Fibroblast of lung (primary cell): Measurements from ENCODE around the gene C16orf92.

Experiments
- EZH2 ChIP-seq: IDR thresholded peaks from 2 replicates; pipeline ENCODE4 v1.5.1; 2012; ENCODE audit warnings: low read length, control low read depth, mild to moderate bottlenecking; ENCODE audit errors: missing control alignments
- TF ChIP-seq, protein P1 (sequence below), 2 donors: IDR thresholded peaks in 1 of 2; conservative IDR thresholded peaks in 1 of 2; 1 replicate in 1 of 2; 2 replicates in 1 of 2; pipeline ENCODE4 v1.5.1; 2011 to 2012; ENCODE audit warnings: low read length in 2 of 2, control low read depth in 1 of 2, inconsistent platforms in 1 of 2, low read depth in 1 of 2, mild to moderate bottlenecking in 1 of 2

DNA sequence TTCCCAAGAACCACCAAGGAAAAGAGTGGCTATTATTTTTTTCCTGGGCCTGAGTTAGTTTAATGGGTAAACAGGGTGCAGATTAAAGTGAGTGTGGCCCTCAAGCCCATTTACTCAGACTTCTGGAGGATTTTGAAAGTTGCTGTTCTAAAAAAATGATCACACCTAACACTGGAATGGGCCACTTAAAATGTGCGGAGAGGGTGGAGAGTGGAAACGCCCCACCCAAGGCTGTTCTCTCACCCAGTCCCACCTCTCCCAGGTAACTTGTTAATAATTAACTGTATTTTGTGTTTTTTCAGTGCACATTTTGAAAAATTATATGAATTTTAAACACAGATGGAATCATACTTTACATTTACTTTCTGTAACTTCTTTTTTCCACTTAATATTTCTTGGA is 33.0 kb upstream of the C16orf92 start:
- TF ChIP-seq, protein P1, sequence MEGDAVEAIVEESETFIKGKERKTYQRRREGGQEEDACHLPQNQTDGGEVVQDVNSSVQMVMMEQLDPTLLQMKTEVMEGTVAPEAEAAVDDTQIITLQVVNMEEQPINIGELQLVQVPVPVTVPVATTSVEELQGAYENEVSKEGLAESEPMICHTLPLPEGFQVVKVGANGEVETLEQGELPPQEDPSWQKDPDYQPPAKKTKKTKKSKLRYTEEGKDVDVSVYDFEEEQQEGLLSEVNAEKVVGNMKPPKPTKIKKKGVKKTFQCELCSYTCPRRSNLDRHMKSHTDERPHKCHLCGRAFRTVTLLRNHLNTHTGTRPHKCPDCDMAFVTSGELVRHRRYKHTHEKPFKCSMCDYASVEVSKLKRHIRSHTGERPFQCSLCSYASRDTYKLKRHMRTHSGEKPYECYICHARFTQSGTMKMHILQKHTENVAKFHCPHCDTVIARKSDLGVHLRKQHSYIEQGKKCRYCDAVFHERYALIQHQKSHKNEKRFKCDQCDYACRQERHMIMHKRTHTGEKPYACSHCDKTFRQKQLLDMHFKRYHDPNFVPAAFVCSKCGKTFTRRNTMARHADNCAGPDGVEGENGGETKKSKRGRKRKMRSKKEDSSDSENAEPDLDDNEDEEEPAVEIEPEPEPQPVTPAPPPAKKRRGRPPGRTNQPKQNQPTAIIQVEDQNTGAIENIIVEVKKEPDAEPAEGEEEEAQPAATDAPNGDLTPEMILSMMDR (conservative IDR thresholded peaks at IDR 0.05 in 1 of 2, IDR thresholded peaks at IDR 0.05 in 1 of 2; ENCODE audit: low read depth in 1 of 2, low read length in 2 of 2) = no peak
- TF ChIP-seq EZH2 = no peak
